Epithelial cell of esophagus (primary cell): ENCODE data around the gene PPFIA1.

Source experiments
- DNase-seq: peaks from one replicate; pipeline ENCODE4 v3.0.0; 2010; ENCODE audit warnings: low read depth
- H3K4me3 ChIP-seq: 2 replicates; pipeline ENCODE4 v1.5.1; 2011; ENCODE audit warnings: mild to moderate bottlenecking, low read length, control low read depth
- TF ChIP-seq, protein P1 (sequence below): IDR thresholded peaks from 2 replicates; pipeline ENCODE4 v1.5.1; 2011; ENCODE audit warnings: low read depth, mild to moderate bottlenecking, low read length, control low read depth, inconsistent platforms; ENCODE audit not compliant: insufficient read depth; ENCODE audit errors: missing control alignments

PPFIA1 gene

DNA sequence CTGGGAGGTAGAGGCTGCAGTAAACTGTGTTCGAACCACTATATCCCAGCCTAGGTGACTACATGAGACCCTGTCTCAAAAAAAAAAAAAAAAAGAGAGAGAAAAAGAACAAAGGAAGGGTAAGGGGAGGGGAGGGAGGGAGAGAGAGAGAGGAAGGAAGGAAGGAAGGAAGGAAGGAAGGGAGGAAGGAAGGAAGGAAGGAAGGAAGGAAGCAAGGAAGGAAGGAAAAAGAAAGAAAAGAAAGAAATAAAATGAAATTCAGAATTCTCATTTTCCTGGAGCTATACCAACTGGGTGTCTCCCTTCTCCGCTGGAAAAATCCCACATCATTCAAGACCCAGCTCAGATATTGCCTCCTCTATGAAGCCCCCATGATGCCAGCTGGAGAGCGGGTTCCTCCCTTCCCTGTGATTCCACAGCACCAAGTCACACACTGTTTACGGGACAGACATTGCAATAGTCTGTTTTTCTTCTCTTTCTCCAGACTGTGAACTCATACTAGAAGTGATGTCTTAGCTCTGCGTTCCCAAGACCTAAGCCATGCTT, 3.0 kb upstream of the PPFIA1 start:
- H3K4me3 ChIP-seq, result no peak overlapping the region
- TF ChIP-seq, protein P1, sequence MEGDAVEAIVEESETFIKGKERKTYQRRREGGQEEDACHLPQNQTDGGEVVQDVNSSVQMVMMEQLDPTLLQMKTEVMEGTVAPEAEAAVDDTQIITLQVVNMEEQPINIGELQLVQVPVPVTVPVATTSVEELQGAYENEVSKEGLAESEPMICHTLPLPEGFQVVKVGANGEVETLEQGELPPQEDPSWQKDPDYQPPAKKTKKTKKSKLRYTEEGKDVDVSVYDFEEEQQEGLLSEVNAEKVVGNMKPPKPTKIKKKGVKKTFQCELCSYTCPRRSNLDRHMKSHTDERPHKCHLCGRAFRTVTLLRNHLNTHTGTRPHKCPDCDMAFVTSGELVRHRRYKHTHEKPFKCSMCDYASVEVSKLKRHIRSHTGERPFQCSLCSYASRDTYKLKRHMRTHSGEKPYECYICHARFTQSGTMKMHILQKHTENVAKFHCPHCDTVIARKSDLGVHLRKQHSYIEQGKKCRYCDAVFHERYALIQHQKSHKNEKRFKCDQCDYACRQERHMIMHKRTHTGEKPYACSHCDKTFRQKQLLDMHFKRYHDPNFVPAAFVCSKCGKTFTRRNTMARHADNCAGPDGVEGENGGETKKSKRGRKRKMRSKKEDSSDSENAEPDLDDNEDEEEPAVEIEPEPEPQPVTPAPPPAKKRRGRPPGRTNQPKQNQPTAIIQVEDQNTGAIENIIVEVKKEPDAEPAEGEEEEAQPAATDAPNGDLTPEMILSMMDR, result no peak
- DNase-seq, result no peak

DNA sequence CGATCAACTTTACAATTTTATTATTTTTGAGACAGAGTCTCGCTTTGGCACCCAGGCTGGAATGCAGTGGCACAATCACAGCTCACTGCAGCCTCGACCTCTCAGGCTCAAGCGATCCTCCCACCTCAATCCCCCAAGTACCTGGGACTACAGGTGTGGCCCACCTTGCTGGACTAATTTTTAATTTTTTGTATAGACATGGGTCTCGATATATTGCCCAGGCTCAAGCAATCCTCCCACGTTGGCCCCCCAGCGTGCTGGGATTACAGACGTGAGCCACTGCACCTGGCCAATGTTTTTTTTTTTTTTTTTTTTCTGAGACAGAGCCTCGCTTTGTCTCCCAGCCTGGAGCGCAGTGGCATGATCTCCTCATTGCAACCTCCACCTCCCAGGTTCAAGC, 2.0 kb upstream of the PPFIA1 start:
- TF ChIP-seq, protein P1, result no peak
- H3K4me3 ChIP-seq, result no peak overlapping the region
- DNase-seq, result no peak

DNA sequence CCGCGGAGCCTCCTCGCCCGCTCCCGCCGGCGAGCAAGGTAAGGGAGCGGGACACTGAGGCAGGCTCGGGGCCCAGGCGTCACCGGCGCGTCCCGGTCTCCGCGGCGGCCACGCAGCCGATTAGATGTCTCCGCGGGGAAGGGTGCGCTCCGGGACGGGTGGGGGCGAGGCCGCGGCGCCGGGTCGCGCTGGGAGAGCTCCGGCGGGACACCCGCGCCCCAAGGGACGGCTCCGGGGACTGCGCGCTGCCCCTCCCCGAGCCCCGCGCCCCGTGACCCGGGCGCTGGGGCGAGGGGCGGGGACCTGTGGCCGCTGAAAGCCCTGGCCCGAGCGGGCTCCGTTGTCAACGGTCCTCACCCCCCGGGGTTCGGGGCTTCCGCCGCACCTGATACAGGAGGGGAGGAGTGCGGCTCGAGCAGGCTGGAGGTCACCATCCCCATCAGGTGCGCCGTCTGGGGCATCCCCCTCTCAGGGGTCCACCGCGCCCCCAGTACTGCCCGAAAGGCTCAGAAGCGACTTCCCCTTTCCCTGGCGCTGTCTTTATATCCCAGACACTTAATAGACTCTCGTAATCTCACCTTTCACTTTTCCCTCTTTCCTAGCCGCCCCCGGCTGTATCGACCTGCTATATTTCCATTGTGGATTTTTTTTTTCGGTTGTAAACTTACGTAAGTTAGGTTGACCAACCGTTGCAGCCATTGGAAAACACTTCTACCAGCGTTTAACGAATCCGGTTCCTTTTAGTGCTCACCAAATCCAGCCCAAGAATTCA, 573 bp downstream of the PPFIA1 start:
- H3K4me3 ChIP-seq, result peak overlapping the region; percentile 66
- TF ChIP-seq, protein P1, result no peak
- peak; percentile 56 for DNase-seq

DNA sequence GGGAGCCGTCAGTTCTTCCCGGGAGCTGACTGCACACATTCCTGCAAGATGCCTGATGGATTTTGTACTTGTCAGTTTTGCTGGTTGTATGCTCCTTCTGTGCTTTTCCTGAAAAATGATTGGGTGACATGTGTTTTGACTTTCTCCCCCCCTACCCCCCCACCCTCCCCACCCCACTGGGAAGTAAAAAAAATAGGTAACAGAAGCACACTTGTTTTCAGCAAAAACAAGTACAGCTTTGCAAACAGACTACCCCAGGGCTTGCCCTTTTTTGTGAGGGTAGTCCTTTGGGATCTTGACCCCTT, 1.1 kb downstream of the PPFIA1 start:
- H3K4me3 ChIP-seq, result peak overlapping the region; percentile 66
- no peak for DNase-seq
- TF ChIP-seq, protein P1, result no peak

DNA sequence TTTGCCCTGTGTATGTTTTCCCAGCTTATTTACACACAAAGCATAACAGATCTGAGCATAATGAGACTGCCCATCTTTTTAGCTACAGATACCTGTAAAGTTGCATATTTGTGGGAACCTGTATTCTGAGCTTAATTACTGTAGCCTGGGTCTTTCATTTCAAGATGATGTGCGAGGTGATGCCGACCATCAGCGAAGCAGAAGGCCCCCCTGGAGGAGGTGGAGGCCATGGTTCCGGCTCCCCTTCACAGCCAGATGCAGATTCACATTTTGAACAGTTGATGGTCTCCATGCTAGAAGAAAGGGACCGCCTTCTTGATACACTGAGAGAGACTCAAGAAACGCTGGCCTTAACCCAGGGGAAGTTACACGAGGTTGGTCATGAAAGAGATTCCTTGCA, 1.5 kb downstream of the PPFIA1 start:
- H3K4me3 ChIP-seq, result no peak overlapping the region
- TF ChIP-seq, protein P1, result no peak
- DNase-seq, result no peak

DNA sequence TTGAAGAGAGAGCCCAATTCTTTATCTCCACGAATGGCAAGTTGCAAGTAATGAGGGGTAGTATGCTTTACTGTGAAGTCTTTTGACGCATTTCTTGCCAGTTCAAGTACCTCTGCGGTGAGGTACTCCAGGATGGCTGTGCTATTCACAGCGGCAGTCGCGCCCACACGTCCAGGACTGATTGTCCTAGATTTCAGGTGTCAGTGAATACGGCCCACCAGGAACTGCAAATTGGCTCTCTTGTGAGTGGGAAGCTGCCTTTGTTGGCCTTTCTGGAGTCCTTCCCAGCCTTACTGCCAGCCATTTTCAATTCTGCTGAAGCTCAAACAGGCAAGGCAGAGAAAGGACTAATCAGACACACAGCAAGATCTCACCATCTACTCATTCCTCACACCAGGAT, 8.5 kb downstream of the PPFIA1 start:
- DNase-seq, result no peak
- TF ChIP-seq, protein P1, result no peak

DNA sequence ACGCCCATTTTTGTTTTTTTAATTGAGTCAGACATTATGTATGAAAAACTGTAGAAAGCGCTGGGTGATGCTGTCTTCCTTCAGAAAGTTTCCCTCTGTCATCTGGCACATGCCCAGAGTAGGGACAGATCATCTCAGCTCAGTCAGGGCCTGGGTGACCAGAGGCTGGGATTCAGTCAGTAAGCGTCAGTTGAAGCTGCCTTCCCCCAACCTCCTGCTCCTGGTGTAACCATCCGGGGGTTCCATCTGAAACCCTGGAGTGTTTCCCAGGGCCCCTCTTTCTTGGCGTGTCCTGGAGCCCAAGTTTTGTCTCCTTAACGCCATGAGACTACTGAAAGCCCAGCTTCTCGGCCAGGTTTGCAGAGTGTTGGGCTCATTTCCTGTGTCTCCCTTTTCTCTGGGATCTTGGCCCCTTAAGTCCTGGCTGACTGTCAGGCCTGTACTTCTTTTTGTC, 10.7 kb downstream of the PPFIA1 start:
- TF ChIP-seq, protein P1, result no peak
- DNase-seq, result no peak

More for the DNA sequence above, 8.5 kb downstream of the PPFIA1 start:
- H3K4me3 ChIP-seq, result no peak overlapping the region

More for the DNA sequence above, 10.7 kb downstream of the PPFIA1 start:
- no peak overlapping the region for H3K4me3 ChIP-seq
